Lower leg skin (tissue), 3 donors: ENCODE data around the gene LARP1B.

Experiments used
- POLR2A ChIP-seq, 2 donors: fragments of 450-650 bp; IDR thresholded peaks; one replicate each; pipeline ENCODE4 v1.6.1; 2016 to 2017; ENCODE audit warnings: antibody characterized with exemption in 2 of 2, mild to moderate bottlenecking in 1 of 2, moderate library complexity in 1 of 2
- TF ChIP-seq, protein P1 (sequence below), 3 donors: fragments of 450-650 bp; IDR thresholded peaks; one replicate each; pipeline ENCODE4 v1.5.1; 2016; ENCODE audit warnings: antibody characterized with exemption in 3 of 3, mild to moderate bottlenecking in 3 of 3, moderate library complexity in 2 of 3

DNA sequence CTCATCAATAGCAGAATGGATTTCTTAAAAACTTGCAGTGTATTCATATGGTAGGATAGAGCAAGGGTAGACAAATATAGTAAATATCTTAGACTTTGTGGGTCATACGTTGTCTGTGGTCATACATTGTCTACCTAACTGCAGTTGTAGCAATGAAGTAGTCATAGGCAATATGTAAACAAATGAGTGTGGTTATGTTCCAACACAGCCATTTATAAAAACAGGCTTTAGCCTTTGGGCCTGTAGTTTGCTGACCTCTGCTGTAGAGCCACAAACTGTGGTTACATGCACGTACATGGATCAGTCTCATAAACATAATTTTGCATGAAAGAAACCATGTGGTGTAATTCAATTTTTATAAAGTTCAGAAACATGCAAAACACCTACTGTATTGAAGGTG, 98.9 kb downstream of the LARP1B start:
- TF ChIP-seq, protein P1, sequence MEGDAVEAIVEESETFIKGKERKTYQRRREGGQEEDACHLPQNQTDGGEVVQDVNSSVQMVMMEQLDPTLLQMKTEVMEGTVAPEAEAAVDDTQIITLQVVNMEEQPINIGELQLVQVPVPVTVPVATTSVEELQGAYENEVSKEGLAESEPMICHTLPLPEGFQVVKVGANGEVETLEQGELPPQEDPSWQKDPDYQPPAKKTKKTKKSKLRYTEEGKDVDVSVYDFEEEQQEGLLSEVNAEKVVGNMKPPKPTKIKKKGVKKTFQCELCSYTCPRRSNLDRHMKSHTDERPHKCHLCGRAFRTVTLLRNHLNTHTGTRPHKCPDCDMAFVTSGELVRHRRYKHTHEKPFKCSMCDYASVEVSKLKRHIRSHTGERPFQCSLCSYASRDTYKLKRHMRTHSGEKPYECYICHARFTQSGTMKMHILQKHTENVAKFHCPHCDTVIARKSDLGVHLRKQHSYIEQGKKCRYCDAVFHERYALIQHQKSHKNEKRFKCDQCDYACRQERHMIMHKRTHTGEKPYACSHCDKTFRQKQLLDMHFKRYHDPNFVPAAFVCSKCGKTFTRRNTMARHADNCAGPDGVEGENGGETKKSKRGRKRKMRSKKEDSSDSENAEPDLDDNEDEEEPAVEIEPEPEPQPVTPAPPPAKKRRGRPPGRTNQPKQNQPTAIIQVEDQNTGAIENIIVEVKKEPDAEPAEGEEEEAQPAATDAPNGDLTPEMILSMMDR (IDR thresholded peaks at IDR 0.05): no peak
- no peak for TF ChIP-seq POLR2A (IDR thresholded peaks at IDR 0.05)
